Trophoblast cell (in vitro differentiated cells and primary cell): Measurements from ENCODE around the gene ARHGDIG.

Source experiments
- DNase-seq, 2 donors: peaks; one replicate each; pipeline ENCODE4 v3.0.0-alpha.2; 2016
- H2AFZ ChIP-seq: 2 replicates; pipeline ENCODE4 v1.6.1; 2013; ENCODE audit warnings: low read length, moderate library complexity, mild to moderate bottlenecking; ENCODE audit not compliant: insufficient read depth, poor library complexity
- H2AK5ac ChIP-seq: 2 replicates; pipeline ENCODE4 v1.6.1; 2013; ENCODE audit warnings: mild to moderate bottlenecking, low read length
- H2BK120ac ChIP-seq: 2 replicates; pipeline ENCODE4 v1.6.1; 2013; ENCODE audit warnings: low read length, mild to moderate bottlenecking, moderate library complexity; ENCODE audit not compliant: insufficient read depth, poor library complexity
- H2BK12ac ChIP-seq: 2 replicates; pipeline ENCODE4 v1.6.1; 2013; ENCODE audit warnings: mild to moderate bottlenecking, low read length, moderate library complexity
- H2BK5ac ChIP-seq: 2 replicates; pipeline ENCODE4 v1.6.1; 2013; ENCODE audit warnings: low read length, low read depth, moderate library complexity, mild to moderate bottlenecking; ENCODE audit not compliant: poor library complexity
- H3K14ac ChIP-seq: 2 replicates; pipeline ENCODE4 v1.6.1; 2013; ENCODE audit warnings: mild to moderate bottlenecking, low read length
- H3K18ac ChIP-seq: 2 replicates; pipeline ENCODE4 v1.6.1; 2013; ENCODE audit warnings: mild to moderate bottlenecking, low read length
- H3K23ac ChIP-seq: 2 replicates; pipeline ENCODE4 v1.6.1; 2013; ENCODE audit warnings: low read length
- H3K27ac ChIP-seq: 2 replicates; pipeline ENCODE4 v1.5.1; 2013; ENCODE audit warnings: low read depth, mild to moderate bottlenecking, inconsistent platforms, low read length, moderate library complexity
- H3K27me3 ChIP-seq: 2 replicates; pipeline ENCODE4 v1.6.1; 2013; ENCODE audit warnings: inconsistent platforms, mild to moderate bottlenecking, low read length, moderate library complexity; ENCODE audit not compliant: insufficient read depth
- H3K36me3 ChIP-seq, 2 experiments: 1 replicate in 1 of 2; 2 replicates in 1 of 2; pipeline ENCODE4 v1.6.1; 2013; ENCODE audit warnings: low read length in 2 of 2, mild to moderate bottlenecking in 2 of 2, moderate library complexity in 1 of 2; ENCODE audit not compliant: insufficient read depth in 2 of 2, control insufficient read depth in 1 of 2
- H3K4ac ChIP-seq: 2 replicates; pipeline ENCODE4 v1.6.1; 2013; ENCODE audit warnings: low read depth, mild to moderate bottlenecking, low read length, moderate library complexity
- H3K4me1 ChIP-seq, 2 experiments: 1 replicate in 1 of 2; 2 replicates in 1 of 2; pipeline ENCODE4 v1.6.1; 2013; ENCODE audit warnings: low read length in 2 of 2, mild to moderate bottlenecking in 2 of 2, moderate library complexity in 1 of 2; ENCODE audit not compliant: insufficient read depth in 2 of 2, control insufficient read depth in 1 of 2
- H3K4me2 ChIP-seq: 2 replicates; pipeline ENCODE4 v1.6.1; 2013; ENCODE audit warnings: inconsistent platforms, mild to moderate bottlenecking, low read length, moderate library complexity
- H3K4me3 ChIP-seq: 2 replicates; pipeline ENCODE4 v1.5.1; 2013; ENCODE audit warnings: mild to moderate bottlenecking, low read depth, low read length, inconsistent platforms
- H3K79me1 ChIP-seq: one replicate; pipeline ENCODE4 v1.6.1; 2013; ENCODE audit warnings: low read length
- H3K79me2 ChIP-seq: 2 replicates; pipeline ENCODE4 v1.6.1; 2013; ENCODE audit warnings: low read length, mild to moderate bottlenecking; ENCODE audit not compliant: control insufficient read depth, insufficient read depth, poor library complexity
- H3K9ac ChIP-seq: 2 replicates; pipeline ENCODE4 v1.6.1; 2013; ENCODE audit warnings: mild to moderate bottlenecking, low read length
- H3K9me3 ChIP-seq: 2 replicates; pipeline ENCODE4 v1.6.1; 2013; ENCODE audit warnings: low read depth, mild to moderate bottlenecking, control low read depth, inconsistent platforms, low read length; ENCODE audit not compliant: insufficient read depth
- H4K12ac ChIP-seq: 2 replicates; pipeline ENCODE4 v1.6.1; 2013; ENCODE audit warnings: low read depth, mild to moderate bottlenecking, low read length, moderate library complexity
- H4K8ac ChIP-seq: 2 replicates; pipeline ENCODE4 v1.6.1; 2013; ENCODE audit warnings: low read depth, mild to moderate bottlenecking, low read length, moderate library complexity
- H4K91ac ChIP-seq: one replicate; pipeline ENCODE4 v1.6.1; 2013; ENCODE audit warnings: low read depth, mild to moderate bottlenecking, low read length, moderate library complexity
- WGBS: extraction: QIAGEN DNeasy Blood & Tissue Kit; methylation state at CpG from one replicate; pipeline ENCODE4 v1.1.7; 2013; ENCODE audit warnings: missing lambda C conversion rate; ENCODE audit not compliant: insufficient read length, insufficient coverage; ENCODE audit errors: extremely low coverage; 5-methylcytosine and 5-hydroxymethylcytosine counted together

Gene ARHGDIG

GRCh38 chr16:311725-312124 is 31.3 kb downstream of the ARHGDIG start:
- Histone ChIP-seq H2AK5ac (no peak overlapping the region), H3K4me1 (peaks cover 0 to under 1% of the 10 kb centered on the region in 2 experiments), H2BK5ac (no peak overlapping the region), H3K36me3 (peaks cover 48 to 52% of the 10 kb centered on the region in 2 experiments), H2AFZ (no peak overlapping the region), H3K4me2 (no peak overlapping the region), H2BK12ac (no peak overlapping the region), H3K4ac (no peak overlapping the region), H3K4me3 (no peak overlapping the region), H2BK120ac (no peak overlapping the region), H3K23ac (no peak overlapping the region), H3K79me2 (no peaks in the 10 kb centered on the region), H3K14ac (no peak overlapping the region), H3K18ac (no peak overlapping the region), H4K12ac (no peak overlapping the region), H3K9me3 (peaks cover 4% of the 10 kb centered on the region), H3K79me1 (no peaks in the 10 kb centered on the region), H3K27ac (no peak overlapping the region), H4K91ac (no peak overlapping the region), H3K9ac (no peak overlapping the region), H3K27me3 (no peaks in the 10 kb centered on the region), H4K8ac (no peak overlapping the region)
- no CpG with 5 or more reads among the region's 15 CpGs for WGBS
- DNase-seq, result no peak

- Histone ChIP-seq H4K91ac (no peak overlapping the region), H3K79me1 (no peaks in the 10 kb centered on the region), H2AK5ac (no peak overlapping the region), H3K4me2 (no peak overlapping the region), H3K9ac (no peak overlapping the region), H2BK120ac (no peak overlapping the region), H4K12ac (no peak overlapping the region), H3K27me3 (no peaks in the 10 kb centered on the region), H2BK12ac (no peak overlapping the region), H4K8ac (no peak overlapping the region), H3K4ac (no peak overlapping the region), H2AFZ (no peak overlapping the region), H3K27ac (no peak overlapping the region), H3K18ac (no peak overlapping the region), H3K14ac (no peak overlapping the region), H3K4me3 (no peak overlapping the region), H3K36me3 (peaks cover 39 to 42% of the 10 kb centered on the region in 2 experiments), H3K4me1 (peaks cover 6 to 8% of the 10 kb centered on the region in 2 experiments), H3K23ac (no peak overlapping the region), H2BK5ac (no peak overlapping the region), H3K9me3 (peaks cover 4% of the 10 kb centered on the region), H3K79me2 (no peaks in the 10 kb centered on the region)
- no CpG with 5 or more reads among the region's 16 CpGs for WGBS
- DNase-seq, result no peak
Measured at GRCh38 chr16:314351-314750, 34.0 kb downstream of the ARHGDIG start.

- Histone ChIP-seq H3K4me2 (no peak overlapping the region), H4K8ac (no peak overlapping the region), H2BK12ac (no peak overlapping the region), H3K14ac (no peak overlapping the region), H2BK5ac (no peak overlapping the region), H3K18ac (no peak overlapping the region), H4K12ac (no peak overlapping the region), H3K36me3 (peaks cover 34 to 38% of the 10 kb centered on the region in 2 experiments), H3K4me3 (no peak overlapping the region), H3K23ac (no peak overlapping the region), H3K27ac (no peak overlapping the region), H3K4me1 (peaks cover 6 to 8% of the 10 kb centered on the region in 2 experiments), H2AFZ (no peak overlapping the region), H3K9ac (no peak overlapping the region), H3K79me1 (no peaks in the 10 kb centered on the region), H4K91ac (no peak overlapping the region), H3K9me3 (peaks cover 2% of the 10 kb centered on the region), H3K4ac (no peak overlapping the region), H2AK5ac (no peak overlapping the region), H3K27me3 (no peaks in the 10 kb centered on the region), H2BK120ac (no peak overlapping the region), H3K79me2 (no peaks in the 10 kb centered on the region)
- no peak for DNase-seq
- WGBS, result no CpG with 5 or more reads among the region's 14 CpGs
Measured at GRCh38 chr16:314795-315299, 34.5 kb downstream of the ARHGDIG start.

- H3K9ac ChIP-seq, result no peak overlapping the region
- no peak overlapping the region for H4K12ac ChIP-seq
- no peaks in the 10 kb centered on the region for H3K9me3 ChIP-seq
- H3K79me2 ChIP-seq, result no peaks in the 10 kb centered on the region
- H2BK12ac ChIP-seq, result no peak overlapping the region
- no peak overlapping the region for H2AK5ac ChIP-seq
- H3K18ac ChIP-seq, result no peak overlapping the region
- H3K4me1 ChIP-seq, result peaks cover 6 to 8% of the 10 kb centered on the region in 2 experiments
- H3K27me3 ChIP-seq, result no peaks in the 10 kb centered on the region
- no peak overlapping the region for H4K8ac ChIP-seq
- H2AFZ ChIP-seq, result no peak overlapping the region
- no peak overlapping the region for H3K23ac ChIP-seq
- H3K4me3 ChIP-seq, result no peak overlapping the region
- no peak overlapping the region for H3K14ac ChIP-seq
- H2BK5ac ChIP-seq, result no peak overlapping the region
- no peaks in the 10 kb centered on the region for H3K79me1 ChIP-seq
- peaks cover 29 to 33% of the 10 kb centered on the region in 2 experiments for H3K36me3 ChIP-seq
- H3K4me2 ChIP-seq, result no peak overlapping the region
- WGBS, result no CpG with 5 or more reads among the region's 19 CpGs
- H4K91ac ChIP-seq, result no peak overlapping the region
- no peak overlapping the region for H3K27ac ChIP-seq
- peak; percentile 79 to 86 for DNase-seq
- H2BK120ac ChIP-seq, result no peak overlapping the region
- no peak overlapping the region for H3K4ac ChIP-seq
Measured at GRCh38 chr16:316741-317464, 36.5 kb downstream of the ARHGDIG start.
